ENCODE results near the gene CAMK4. TPM values are rescaled to one million over a fixed set of nuclear protein-coding genes. Genes with fewer than 3 reads are reported as not detected.

The CAMK4 gene
- total and polyA plus RNA-seq, 2 of the 8 experiments (the other 6 are each of a cell fraction or from before 2014, with no cell fraction given) = 1.8 to 8.3 TPM

- Histone ChIP-seq H3K27ac (ENCODE audit: low read depth, low read length) (no peak overlapping the region), H4K5ac (ENCODE audit: insufficient read length, low read depth, low read length) (no peak overlapping the region), H4K8ac (ENCODE audit: extremely low read depth, insufficient read depth, low read length) (no peak overlapping the region), H3K36me3 (ENCODE audit: control insufficient read depth in 2 of 4, insufficient read depth in 4 of 4, low read length in 3 of 4) (no peaks in the 10 kb centered on the region), H3K4ac (replicated peaks; ENCODE audit: insufficient read length, low read depth, low read length) (no peak overlapping the region), H3K4me2 (ENCODE audit: insufficient read depth in 1 of 2, low read depth in 2 of 2, low read length in 2 of 2) (no peak overlapping the region), H2AK5ac (ENCODE audit: low read depth, low read length) (no peak overlapping the region), H3K14ac (ENCODE audit: insufficient read length) (no peak overlapping the region), H3K4me3 (ENCODE audit: extremely low read depth in 1 of 4, insufficient read depth in 2 of 4, low read depth in 3 of 4, low read length in 4 of 4) (no peak overlapping the region), H2BK20ac (ENCODE audit: low read length) (no peak overlapping the region), H3K56ac (replicated peaks; ENCODE audit: insufficient read length, low read depth, low read length) (no peak overlapping the region), H2BK120ac (replicated peaks; ENCODE audit: low read depth, low read length) (no peak overlapping the region), H3K79me2 (ENCODE audit: control insufficient read depth in 1 of 2, insufficient read depth in 2 of 2, low read length in 2 of 2) (no peaks in the 10 kb centered on the region), H2BK5ac (ENCODE audit: low read depth, low read length) (no peak overlapping the region), H3K27me3 (replicated peaks in 1 of 4; ENCODE audit: control insufficient read depth in 3 of 4, extremely low read depth in 1 of 4, insufficient read depth in 3 of 4, low read length in 3 of 4) (no peaks in the 10 kb centered on the region), H2AFZ (ENCODE audit: low read length) (no peak overlapping the region), H3K9me3 (ENCODE audit: insufficient read depth in 2 of 2, low read depth in 1 of 2, low read length in 1 of 2) (no peaks in the 10 kb centered on the region), H3K79me1 (ENCODE audit: low read depth, low read length) (no peaks in the 10 kb centered on the region), H3K18ac (ENCODE audit: extremely low read depth, low read length) (no peak overlapping the region), H4K20me1 (replicated peaks in 1 of 2; ENCODE audit: control insufficient read depth in 1 of 2, insufficient read depth in 2 of 2, low read length in 2 of 2) (no peaks in the 10 kb centered on the region), H3K23me2 (ENCODE audit: low read depth, low read length) (no peaks in the 10 kb centered on the region), H3K4me1 (replicated peaks in 1 of 4; ENCODE audit: control insufficient read depth in 3 of 4, insufficient read depth in 4 of 4, low read length in 3 of 4) (no peaks in the 10 kb centered on the region), H4K91ac (replicated peaks; ENCODE audit: insufficient read length, low read length) (no peak overlapping the region), H2BK15ac (ENCODE audit: low read length) (no peak overlapping the region), H2BK12ac (ENCODE audit: low read depth, low read length) (no peak overlapping the region), H3K23ac (ENCODE audit: insufficient read length) (no peak overlapping the region), H3K9ac (replicated peaks in 1 of 4; ENCODE audit: extremely low read depth in 1 of 4, low read depth in 3 of 4, low read length in 3 of 4) (no peak overlapping the region)
- ChIA-PET CTCF (ENCODE audit: partially characterized antibody) (no interaction called here), POLR2A (ENCODE audit: partially characterized antibody) (no interaction called here)
- TF ChIP-seq NANOG (IDR thresholded peaks at IDR 0.05; ENCODE audit: insufficient read depth, low read depth, low read length, poor library complexity, severe bottlenecking) (no peak), CREB1 (IDR thresholded peaks at IDR 0.05) (no peak), CTBP2 (IDR thresholded peaks at IDR 0.05; ENCODE audit: borderline replicate concordance, insufficient read depth, insufficient read length, low read length) (no peak), CEBPB (IDR thresholded peaks at IDR 0.05; ENCODE audit: low read depth, low read length) (no peak)
- FAIRE-seq = no peak
- WGBS, 2 experiments (ENCODE audit: extremely low coverage in 1 of 2, insufficient coverage in 1 of 2, insufficient read length in 1 of 2, insufficient replicate concordance in 2 of 2, low coverage in 1 of 2, low lambda C conversion rate in 2 of 2, missing lambda C conversion rate in 1 of 2) = 84% methylated on average over 2 of the region's 2 CpGs; no CpG with 5 or more reads in 1 of the 2 experiments
- no peak for DNase-seq (ENCODE audit: low read depth in 1 of 2, low spot score in 2 of 2)
These were observed 229.6 kb downstream of the CAMK4 start for GRCh38 chr5:111453747-111454146.

All from H1 (cell line).